ENCODE results near the gene PLCL2.

The PLCL2 gene

GRCh38 chr3:17023006-17023664, 138.4 kb downstream of the PLCL2 start:
- no peak for DNase-seq

- DNase-seq, result no peak
Observed at GRCh38 chr3:17025594-17026139, 140.9 kb downstream of the PLCL2 start.

GRCh38 chr3:17027318-17027717, 142.6 kb downstream of the PLCL2 start:
- DNase-seq, result no peak

- DNase-seq, result no peak
Observed at GRCh38 chr3:17028363-17028762, 143.6 kb downstream of the PLCL2 start.

- no peak for DNase-seq
Observed at GRCh38 chr3:17030438-17030837, 145.7 kb downstream of the PLCL2 start.

GRCh38 chr3:17030956-17031652, 146.3 kb downstream of the PLCL2 start:
- DNase-seq, result no peak

- peak; percentile 52 for DNase-seq
Observed at GRCh38 chr3:17032407-17033034, 147.8 kb downstream of the PLCL2 start.

- DNase-seq, result no peak
Observed at GRCh38 chr3:17033516-17034168, 148.9 kb downstream of the PLCL2 start.

GRCh38 chr3:17035033-17035432, 150.3 kb downstream of the PLCL2 start:
- DNase-seq, result no peak

GRCh38 chr3:17035966-17036365, 151.2 kb downstream of the PLCL2 start:
- no peak for DNase-seq

GRCh38 chr3:17038141-17038540, 153.4 kb downstream of the PLCL2 start:
- no peak for DNase-seq

GRCh38 chr3:17038900-17039553, 154.3 kb downstream of the PLCL2 start:
- DNase-seq, result peak; percentile 48

GRCh38 chr3:17039594-17039993, 154.8 kb downstream of the PLCL2 start:
- peak; percentile 76 for DNase-seq

- no peak for DNase-seq
Observed at GRCh38 chr3:17040322-17040989, 155.7 kb downstream of the PLCL2 start.

- DNase-seq, result no peak
Observed at GRCh38 chr3:17040990-17041377, 156.2 kb downstream of the PLCL2 start.

- DNase-seq, result no peak
Observed at GRCh38 chr3:17044855-17045254, 160.1 kb downstream of the PLCL2 start.

- DNase-seq, result no peak
Observed at GRCh38 chr3:17045705-17046104, 160.9 kb downstream of the PLCL2 start.

- DNase-seq, result no peak
Observed at GRCh38 chr3:17046623-17047022, 161.9 kb downstream of the PLCL2 start.

GRCh38 chr3:17047162-17047561, 162.4 kb downstream of the PLCL2 start:
- DNase-seq, result no peak

- DNase-seq, result no peak
Observed at GRCh38 chr3:17047894-17048293, 163.1 kb downstream of the PLCL2 start.

GRCh38 chr3:17050071-17050470, 165.3 kb downstream of the PLCL2 start:
- no peak for DNase-seq

GRCh38 chr3:17050506-17050905, 165.8 kb downstream of the PLCL2 start:
- no peak for DNase-seq

Measured in DMS53 (cell line).